A549 (cell line): Measurements from ENCODE around the gene CHIA.

ENCODE experiments used
- GATA3 ChIP-seq: IDR thresholded peaks from 2 replicates; pipeline ENCODE4 v1.6.1; 2012; ENCODE audit warnings: borderline replicate concordance
- JUN ChIP-seq, 2 experiments: fragments of >200 bp; sonication (Bioruptor Twin); formaldehyde crosslinking; IDR thresholded peaks; 2 replicates in 1 of 2; 3 replicates in 1 of 2; pipeline ENCODE4 v1.6.1; 2016 to 2017
- ZFP36 ChIP-seq: fragments of 450-650 bp; IDR thresholded peaks from 2 replicates; pipeline ENCODE4 v1.6.1; 2014; ENCODE audit warnings: borderline replicate concordance; ENCODE audit not compliant: partially characterized antibody
- TF ChIP-seq, protein P1 (sequence below): fragments of >200 bp; sonication (Bioruptor Twin); formaldehyde crosslinking; IDR thresholded peaks from 3 replicates; pipeline ENCODE4 v1.5.1; 2016

DNA sequence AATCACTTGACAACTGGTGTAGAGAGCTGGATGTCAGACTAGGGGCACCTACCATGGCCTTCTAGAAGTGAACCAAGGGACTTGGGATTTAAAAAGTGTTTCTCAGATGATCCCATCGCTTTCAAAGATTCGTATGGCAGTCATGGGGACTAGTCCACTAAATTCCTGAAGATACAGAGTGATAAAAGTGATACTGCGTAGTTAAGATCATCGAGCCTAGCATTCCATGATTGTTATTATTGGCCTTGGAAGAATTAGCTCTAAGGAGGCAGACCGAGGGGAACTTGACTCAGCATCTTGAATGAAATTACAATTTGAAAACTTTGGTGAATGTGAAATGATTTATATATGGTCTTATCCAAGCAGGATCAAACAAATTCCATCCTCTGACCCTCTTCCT is 1.3 kb upstream of the CHIA start:
- no peak for TF ChIP-seq JUN (IDR thresholded peaks at IDR 0.05)
- TF ChIP-seq, protein P1, sequence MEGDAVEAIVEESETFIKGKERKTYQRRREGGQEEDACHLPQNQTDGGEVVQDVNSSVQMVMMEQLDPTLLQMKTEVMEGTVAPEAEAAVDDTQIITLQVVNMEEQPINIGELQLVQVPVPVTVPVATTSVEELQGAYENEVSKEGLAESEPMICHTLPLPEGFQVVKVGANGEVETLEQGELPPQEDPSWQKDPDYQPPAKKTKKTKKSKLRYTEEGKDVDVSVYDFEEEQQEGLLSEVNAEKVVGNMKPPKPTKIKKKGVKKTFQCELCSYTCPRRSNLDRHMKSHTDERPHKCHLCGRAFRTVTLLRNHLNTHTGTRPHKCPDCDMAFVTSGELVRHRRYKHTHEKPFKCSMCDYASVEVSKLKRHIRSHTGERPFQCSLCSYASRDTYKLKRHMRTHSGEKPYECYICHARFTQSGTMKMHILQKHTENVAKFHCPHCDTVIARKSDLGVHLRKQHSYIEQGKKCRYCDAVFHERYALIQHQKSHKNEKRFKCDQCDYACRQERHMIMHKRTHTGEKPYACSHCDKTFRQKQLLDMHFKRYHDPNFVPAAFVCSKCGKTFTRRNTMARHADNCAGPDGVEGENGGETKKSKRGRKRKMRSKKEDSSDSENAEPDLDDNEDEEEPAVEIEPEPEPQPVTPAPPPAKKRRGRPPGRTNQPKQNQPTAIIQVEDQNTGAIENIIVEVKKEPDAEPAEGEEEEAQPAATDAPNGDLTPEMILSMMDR = no peak
- no peak for TF ChIP-seq GATA3
- TF ChIP-seq ZFP36 = no peak
